CD4-positive, alpha-beta T cell treated with Interferon gamma for 1 hour (primary cell): ENCODE measurements around the gene IFRD2.
A peak's percentile ranks its signal among the peaks of the same experiment; 100 is the strongest.
"Not testable (repeated sequence)": the region's sequence is repeated elsewhere in the genome, so short reads cannot be mapped to it uniquely, and the experiment has no call there.

Source experiments
- DNase-seq: peaks from one replicate; pipeline ENCODE4 v3.0.0-alpha.2; 2020

IFRD2 gene

GRCh38 chr3:50264383-50264963 is 27.8 kb downstream of the IFRD2 start:
- no peak for DNase-seq

GRCh38 chr3:50263478-50264382 is 28.5 kb downstream of the IFRD2 start:
- no peak for DNase-seq

- DNase-seq, result no peak
Measured at GRCh38 chr3:50262778-50263177, 29.5 kb downstream of the IFRD2 start.

GRCh38 chr3:50262200-50262599 is 30.0 kb downstream of the IFRD2 start:
- DNase-seq, result not testable (repeated sequence)

GRCh38 chr3:50261505-50261904 is 30.7 kb downstream of the IFRD2 start:
- DNase-seq, result no peak

GRCh38 chr3:50260942-50261441 is 31.2 kb downstream of the IFRD2 start:
- no peak for DNase-seq

- peak; percentile 84 for DNase-seq
Measured at GRCh38 chr3:50260027-50260941, 31.9 kb downstream of the IFRD2 start.

- no peak for DNase-seq
Measured at GRCh38 chr3:50259432-50260026, 32.7 kb downstream of the IFRD2 start.

- DNase-seq, result no peak
Measured at GRCh38 chr3:50258979-50259378, 33.2 kb downstream of the IFRD2 start.

- DNase-seq, result no peak
Measured at GRCh38 chr3:50258029-50258680, 34.1 kb downstream of the IFRD2 start.

- DNase-seq, result no peak
Measured at GRCh38 chr3:50256978-50257890, 35.0 kb downstream of the IFRD2 start.

GRCh38 chr3:50255251-50255615 is 37.0 kb downstream of the IFRD2 start:
- DNase-seq, result no peak

- DNase-seq, result peak; percentile 69
Measured at GRCh38 chr3:50254577-50255250, 37.5 kb downstream of the IFRD2 start.

GRCh38 chr3:50251220-50251619 is 41.0 kb downstream of the IFRD2 start:
- no peak for DNase-seq

- DNase-seq, result no peak
Measured at GRCh38 chr3:50250514-50250913, 41.7 kb downstream of the IFRD2 start.

- no peak for DNase-seq
Measured at GRCh38 chr3:50249457-50249856, 42.8 kb downstream of the IFRD2 start.

- DNase-seq, result no peak
Measured at GRCh38 chr3:50248387-50248786, 43.8 kb downstream of the IFRD2 start.

- DNase-seq, result peak; percentile 78
Measured at GRCh38 chr3:50246517-50246954, 45.7 kb downstream of the IFRD2 start.

GRCh38 chr3:50245831-50246516 is 46.3 kb downstream of the IFRD2 start:
- peak; percentile 88 for DNase-seq

- no peak for DNase-seq
Measured at GRCh38 chr3:50245251-50245745, 46.9 kb downstream of the IFRD2 start.
